Measurements from ENCODE around the gene ZNF638.

- no peak for TF ChIP-seq CTCF (IDR thresholded peaks at IDR 0.05)
- TF ChIP-seq USF2 (CRISPR knock-in tag; IDR thresholded peaks at IDR 0.05), result no peak
- no peak for TF ChIP-seq TP53 (CRISPR knock-in tag; IDR thresholded peaks at IDR 0.05)
- TF ChIP-seq ZNF138 (CRISPR knock-in tag; conservative IDR thresholded peaks at IDR 0.05), result no peak
- TF ChIP-seq USF1 (CRISPR knock-in tag; IDR thresholded peaks at IDR 0.05), result no peak
- TF ChIP-seq JUN (CRISPR knock-in tag; IDR thresholded peaks at IDR 0.05), result no peak
- no peak for TF ChIP-seq MAX (CRISPR knock-in tag; IDR thresholded peaks at IDR 0.05)
- TF ChIP-seq ZNF532 (CRISPR knock-in tag; IDR thresholded peaks at IDR 0.05; ENCODE audit: borderline replicate concordance), result no peak
- no peak for TF ChIP-seq IRF1 (CRISPR knock-in tag; IDR thresholded peaks at IDR 0.05)
- TF ChIP-seq TCF7 (CRISPR knock-in tag; IDR thresholded peaks at IDR 0.05; ENCODE audit: low read depth), result no peak
- no peak for TF ChIP-seq ATF3 (CRISPR knock-in tag; conservative IDR thresholded peaks at IDR 0.05)
- TF ChIP-seq NFYB (CRISPR knock-in tag; conservative IDR thresholded peaks at IDR 0.05; ENCODE audit: low read depth), result no peak
- no peak for TF ChIP-seq RORB (CRISPR knock-in tag; IDR thresholded peaks at IDR 0.05)
Measured at GRCh38 chr2:71481111-71481510, 149.5 kb downstream of the ZNF638 start.
